Measurements from ENCODE around the gene CARMIL1. TPM values are rescaled to one million over a fixed set of nuclear protein-coding genes. Genes with fewer than 3 reads are reported as not detected.

The CARMIL1 gene
- total and polyA plus RNA-seq, 10 of the 15 experiments (the other 5 are each of a cell fraction or from before 2014, with no cell fraction given), result 6.4 to 18.1 (median 10.3) TPM

DNA sequence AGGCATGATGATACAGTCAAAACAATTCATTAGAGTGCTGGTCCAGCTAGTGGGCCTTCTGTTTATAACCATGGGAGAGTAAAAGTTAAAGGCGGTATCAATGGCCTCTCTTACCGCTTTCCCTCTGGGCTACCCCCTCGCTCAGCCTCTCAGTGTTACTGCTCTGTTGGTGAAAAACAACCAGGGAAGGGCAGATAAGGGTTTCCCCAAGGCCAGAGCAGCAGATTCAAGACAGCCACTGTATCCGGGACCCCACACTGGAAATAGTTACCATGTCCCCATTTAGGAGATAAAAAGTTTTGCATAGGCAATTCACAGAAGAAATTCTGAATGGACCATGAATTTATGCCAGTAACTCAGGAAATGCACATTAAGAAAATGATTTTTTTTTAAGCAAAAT is 386.3 kb downstream of the CARMIL1 start:
- RAD21 ChIA-PET (ENCODE audit: unreplicated experiment), result no interaction called here

More for the DNA sequence above, 386.3 kb downstream of the CARMIL1 start:
- in situ Hi-C loops (cut with MboI), result no loop called here
- Histone ChIP-seq H3K4me3 (no peak overlapping the region), H3K9me3 (replicated peaks; ENCODE audit: control insufficient read depth, insufficient read depth, low read length) (no peaks in the 10 kb centered on the region), H4K20me1 (ENCODE audit: control insufficient read depth, insufficient read depth) (no peaks in the 10 kb centered on the region), H2AFZ (ENCODE audit: control insufficient read depth, low read depth, low read length) (no peak overlapping the region), H3K36me3 (ENCODE audit: control insufficient read depth in 2 of 2, insufficient read depth in 2 of 2, low read length in 1 of 2) (no peaks in the 10 kb centered on the region), H3K79me2 (ENCODE audit: control insufficient read depth, insufficient read depth, low read length) (no peaks in the 10 kb centered on the region), H3K27ac (ENCODE audit: control insufficient read depth, insufficient read depth) (no peak overlapping the region), H3K27me3 (replicated peaks in 1 of 2; ENCODE audit: control insufficient read depth in 2 of 2, insufficient read depth in 2 of 2, low read length in 1 of 2) (no peaks in the 10 kb centered on the region), H3K9ac (ENCODE audit: control insufficient read depth, insufficient read depth, low read length) (no peak overlapping the region), H3K4me1 (ENCODE audit: control insufficient read depth, insufficient read depth, low read length) (no peaks in the 10 kb centered on the region), H3K4me2 (ENCODE audit: control insufficient read depth, insufficient read depth) (no peak overlapping the region)
- intact Hi-C loops (cut with micrococcal nuclease; ENCODE audit: unreplicated experiment), result no loop called here
- 73% methylated on average over 4 of the region's 4 CpGs for WGBS (ENCODE audit: insufficient coverage, insufficient replicate concordance, low lambda C conversion rate, missing lambda C conversion rate)
- ChIA-PET POLR2A (no interaction called here), SMC1A (ENCODE audit: uncharacterized antibody, unreplicated experiment) (no interaction called here), CTCF (interaction anchor here (1.5 kb wide), 1 partner anchor 27 kb away, joined by 3 read pairs; no protein-coding TSS in a partner anchor)
- BruUV-seq (replicated peaks), result no TSS peak
- DNase-seq (ENCODE audit: low read depth, low spot score) (no peak), FAIRE-seq (no peak), ATAC-seq (no peak)
- TF ChIP-seq NRF1 (conservative IDR thresholded peaks at IDR 0.05; ENCODE audit: low read depth, low read length) (no peak), FOXM1 (IDR thresholded peaks at IDR 0.05; ENCODE audit: low read depth, low read length) (no peak)
- TF ChIP-seq, protein P1, sequence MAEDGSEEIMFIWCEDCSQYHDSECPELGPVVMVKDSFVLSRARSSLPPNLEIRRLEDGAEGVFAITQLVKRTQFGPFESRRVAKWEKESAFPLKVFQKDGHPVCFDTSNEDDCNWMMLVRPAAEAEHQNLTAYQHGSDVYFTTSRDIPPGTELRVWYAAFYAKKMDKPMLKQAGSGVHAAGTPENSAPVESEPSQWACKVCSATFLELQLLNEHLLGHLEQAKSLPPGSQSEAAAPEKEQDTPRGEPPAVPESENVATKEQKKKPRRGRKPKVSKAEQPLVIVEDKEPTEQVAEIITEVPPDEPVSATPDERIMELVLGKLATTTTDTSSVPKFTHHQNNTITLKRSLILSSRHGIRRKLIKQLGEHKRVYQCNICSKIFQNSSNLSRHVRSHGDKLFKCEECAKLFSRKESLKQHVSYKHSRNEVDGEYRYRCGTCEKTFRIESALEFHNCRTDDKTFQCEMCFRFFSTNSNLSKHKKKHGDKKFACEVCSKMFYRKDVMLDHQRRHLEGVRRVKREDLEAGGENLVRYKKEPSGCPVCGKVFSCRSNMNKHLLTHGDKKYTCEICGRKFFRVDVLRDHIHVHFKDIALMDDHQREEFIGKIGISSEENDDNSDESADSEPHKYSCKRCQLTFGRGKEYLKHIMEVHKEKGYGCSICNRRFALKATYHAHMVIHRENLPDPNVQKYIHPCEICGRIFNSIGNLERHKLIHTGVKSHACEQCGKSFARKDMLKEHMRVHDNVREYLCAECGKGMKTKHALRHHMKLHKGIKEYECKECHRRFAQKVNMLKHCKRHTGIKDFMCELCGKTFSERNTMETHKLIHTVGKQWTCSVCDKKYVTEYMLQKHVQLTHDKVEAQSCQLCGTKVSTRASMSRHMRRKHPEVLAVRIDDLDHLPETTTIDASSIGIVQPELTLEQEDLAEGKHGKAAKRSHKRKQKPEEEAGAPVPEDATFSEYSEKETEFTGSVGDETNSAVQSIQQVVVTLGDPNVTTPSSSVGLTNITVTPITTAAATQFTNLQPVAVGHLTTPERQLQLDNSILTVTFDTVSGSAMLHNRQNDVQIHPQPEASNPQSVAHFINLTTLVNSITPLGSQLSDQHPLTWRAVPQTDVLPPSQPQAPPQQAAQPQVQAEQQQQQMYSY (CRISPR knock-in tag; IDR thresholded peaks at IDR 0.05), result no peak
